ENCODE measurements around the gene CCNK.

The CCNK gene

DNA sequence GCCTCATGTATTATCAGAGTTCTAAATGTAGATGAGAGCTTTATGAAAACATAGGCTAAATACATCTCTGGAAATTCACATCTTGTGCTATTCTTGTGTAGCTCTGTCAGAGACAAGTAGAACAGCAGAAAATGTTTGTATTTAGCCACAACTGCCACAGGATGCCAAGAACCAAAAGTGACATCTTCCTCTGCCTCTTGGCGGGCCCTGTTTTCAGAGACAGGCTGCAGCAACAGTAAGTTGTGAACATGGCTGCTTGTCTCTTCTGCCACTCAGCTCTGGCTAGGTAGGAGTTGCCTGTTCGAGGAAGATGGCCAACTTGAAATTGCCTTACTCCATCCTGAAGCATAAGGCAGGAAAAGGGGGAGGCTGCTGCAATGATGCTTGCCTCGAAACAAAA, 30.9 kb upstream of the CCNK start:
- H3K36me3 ChIP-seq, result peaks cover 31% of the 10 kb centered on the region
- DNase-seq, result no peak
- H3K9me3 ChIP-seq, result no peaks in the 10 kb centered on the region
- no peak for TF ChIP-seq CTCF (IDR thresholded peaks at IDR 0.05; ENCODE audit: low read depth, low read length)
- no peak overlapping the region for H3K4me3 ChIP-seq (ENCODE audit: low read depth, low read length)
- H3K27me3 ChIP-seq, result no peaks in the 10 kb centered on the region
- no peaks in the 10 kb centered on the region for H3K4me1 ChIP-seq

- Histone ChIP-seq H3K4me3 (ENCODE audit: low read depth, low read length) (no peak overlapping the region), H3K36me3 (peaks cover 31% of the 10 kb centered on the region), H3K9me3 (no peaks in the 10 kb centered on the region), H3K4me1 (no peaks in the 10 kb centered on the region), H3K27me3 (no peaks in the 10 kb centered on the region)
- no peak for TF ChIP-seq CTCF (IDR thresholded peaks at IDR 0.05; ENCODE audit: low read depth, low read length)
- DNase-seq, result no peak
Measured at GRCh38 chr14:99451234-99451633, 30.0 kb upstream of the CCNK start.

GRCh38 chr14:99452968-99453367, 28.2 kb upstream of the CCNK start:
- H3K9me3 ChIP-seq, result no peaks in the 10 kb centered on the region
- H3K4me3 ChIP-seq (ENCODE audit: low read depth, low read length), result no peak overlapping the region
- H3K4me1 ChIP-seq, result no peaks in the 10 kb centered on the region
- peaks cover 27% of the 10 kb centered on the region for H3K36me3 ChIP-seq
- no peaks in the 10 kb centered on the region for H3K27me3 ChIP-seq
- no peak for DNase-seq
- TF ChIP-seq CTCF (IDR thresholded peaks at IDR 0.05; ENCODE audit: low read depth, low read length), result no peak

- no peak for TF ChIP-seq CTCF (IDR thresholded peaks at IDR 0.05; ENCODE audit: low read depth, low read length)
Measured at GRCh38 chr14:99454246-99454645, 27.0 kb upstream of the CCNK start.

GRCh38 chr14:99459481-99460100, 21.6 kb upstream of the CCNK start:
- Histone ChIP-seq H3K9me3 (no peaks in the 10 kb centered on the region), H3K4me1 (no peaks in the 10 kb centered on the region), H3K27me3 (no peaks in the 10 kb centered on the region), H3K4me3 (ENCODE audit: low read depth, low read length) (no peak overlapping the region), H3K36me3 (peaks cover 25% of the 10 kb centered on the region)
- DNase-seq, result no peak
- TF ChIP-seq CTCF (IDR thresholded peaks at IDR 0.05; ENCODE audit: low read depth, low read length), result no peak

More at GRCh38 chr14:99454246-99454645, 27.0 kb upstream of the CCNK start:
- Histone ChIP-seq H3K36me3 (peaks cover 17% of the 10 kb centered on the region), H3K4me3 (ENCODE audit: low read depth, low read length) (no peak overlapping the region), H3K9me3 (no peaks in the 10 kb centered on the region), H3K27me3 (no peaks in the 10 kb centered on the region), H3K4me1 (no peaks in the 10 kb centered on the region)
- DNase-seq, result no peak

DNA sequence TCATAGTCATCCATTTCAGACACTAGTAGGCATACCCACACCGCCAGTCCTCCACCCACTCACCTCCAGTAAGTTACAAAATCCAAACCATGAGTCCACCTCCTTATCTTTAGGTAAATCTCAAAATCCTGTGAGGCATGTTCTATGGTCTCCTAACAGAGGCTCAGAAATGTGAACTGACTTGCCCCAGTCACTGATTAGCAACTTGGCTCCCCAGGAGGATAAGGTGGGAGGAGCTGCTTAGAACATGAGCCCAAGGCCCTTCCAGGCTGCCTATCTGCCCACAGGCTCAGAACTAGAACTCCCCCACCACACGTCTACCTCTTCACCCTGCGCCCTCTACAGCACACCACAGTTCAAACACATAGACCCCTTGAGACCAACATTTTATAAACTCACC, 20.4 kb upstream of the CCNK start:
- Histone ChIP-seq H3K27me3 (no peaks in the 10 kb centered on the region), H3K36me3 (peaks cover 34% of the 10 kb centered on the region), H3K9me3 (no peaks in the 10 kb centered on the region), H3K4me1 (no peaks in the 10 kb centered on the region), H3K4me3 (ENCODE audit: low read depth, low read length) (no peak overlapping the region)
- no peak for TF ChIP-seq CTCF (IDR thresholded peaks at IDR 0.05; ENCODE audit: low read depth, low read length)
- DNase-seq, result no peak

Data from BE2C (cell line).